ENCODE results near the gene MYL10. TPM values are rescaled to one million over a fixed set of nuclear protein-coding genes. Genes with fewer than 3 reads are reported as not detected.

Gene MYL10
- total and polyA plus RNA-seq, 2 of the 13 experiments (the other 11 are each of a cell fraction or from before 2014, with no cell fraction given) = not detected

DNA sequence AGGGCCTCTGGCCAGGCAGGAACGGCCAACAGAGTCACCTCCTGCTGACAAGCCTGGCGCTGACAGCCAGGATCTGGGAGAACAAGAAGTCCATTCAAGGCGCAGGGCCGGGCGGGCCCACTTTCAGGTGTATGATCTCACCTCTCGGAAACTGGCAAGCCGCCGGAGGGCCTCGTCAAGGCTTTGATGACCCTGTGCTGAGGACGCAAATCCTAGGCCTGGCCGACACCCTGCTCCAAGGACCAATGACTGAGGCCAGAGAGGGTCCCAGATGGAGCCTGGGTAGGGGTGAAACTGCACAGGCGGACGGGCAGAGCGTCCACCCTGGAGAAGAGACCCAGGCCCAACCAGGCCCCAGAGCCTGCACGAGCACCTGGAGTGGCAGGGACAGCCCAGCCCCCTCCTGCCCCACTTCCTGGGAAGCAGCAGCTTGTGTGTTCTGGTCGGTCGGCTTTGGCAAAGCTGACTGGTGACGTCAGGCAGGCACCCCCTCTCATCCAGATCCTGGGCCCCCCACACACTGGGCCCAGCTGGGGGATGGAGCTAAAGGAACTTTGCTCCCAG lies 30.6 kb downstream of the MYL10 start (continued):
- TF ChIP-seq, protein P1, sequence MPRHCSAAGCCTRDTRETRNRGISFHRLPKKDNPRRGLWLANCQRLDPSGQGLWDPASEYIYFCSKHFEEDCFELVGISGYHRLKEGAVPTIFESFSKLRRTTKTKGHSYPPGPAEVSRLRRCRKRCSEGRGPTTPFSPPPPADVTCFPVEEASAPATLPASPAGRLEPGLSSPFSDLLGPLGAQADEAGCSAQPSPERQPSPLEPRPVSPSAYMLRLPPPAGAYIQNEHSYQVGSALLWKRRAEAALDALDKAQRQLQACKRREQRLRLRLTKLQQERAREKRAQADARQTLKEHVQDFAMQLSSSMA (CRISPR knock-in tag; IDR thresholded peaks at IDR 0.05) = peak; percentile 66; the same call in 1 of the 2 replicates
- TF ChIP-seq FOXJ3 (CRISPR knock-in tag; IDR thresholded peaks at IDR 0.05; ENCODE audit: borderline replicate concordance) (no peak), ZNF674 (CRISPR knock-in tag; IDR thresholded peaks at IDR 0.05; ENCODE audit: low read depth) (no peak), ZNF12 (CRISPR knock-in tag; IDR thresholded peaks at IDR 0.05) (no peak), ZNF563 (CRISPR knock-in tag; IDR thresholded peaks at IDR 0.05) (no peak), ZNF773 (CRISPR knock-in tag; IDR thresholded peaks at IDR 0.05; ENCODE audit: borderline replicate concordance) (no peak), ZBTB1 (CRISPR knock-in tag; IDR thresholded peaks at IDR 0.05; ENCODE audit: borderline replicate concordance) (no peak), ZNF274 (CRISPR knock-in tag; IDR thresholded peaks at IDR 0.05) (no peak), SIX1 (CRISPR knock-in tag; IDR thresholded peaks at IDR 0.05; ENCODE audit: borderline replicate concordance) (no peak), ZC3H13 (CRISPR knock-in tag; IDR thresholded peaks at IDR 0.05) (no peak), HDAC1 (CRISPR knock-in tag; IDR thresholded peaks at IDR 0.05) (peak; percentile 61; the same call in 1 of the 2 replicates), ELF1 (CRISPR knock-in tag; IDR thresholded peaks at IDR 0.05) (peak; percentile 39; the same call in 1 of the 2 replicates)
- TF ChIP-seq, protein P2, sequence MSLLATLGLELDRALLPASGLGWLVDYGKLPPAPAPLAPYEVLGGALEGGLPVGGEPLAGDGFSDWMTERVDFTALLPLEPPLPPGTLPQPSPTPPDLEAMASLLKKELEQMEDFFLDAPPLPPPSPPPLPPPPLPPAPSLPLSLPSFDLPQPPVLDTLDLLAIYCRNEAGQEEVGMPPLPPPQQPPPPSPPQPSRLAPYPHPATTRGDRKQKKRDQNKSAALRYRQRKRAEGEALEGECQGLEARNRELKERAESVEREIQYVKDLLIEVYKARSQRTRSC (CRISPR knock-in tag; IDR thresholded peaks at IDR 0.05; ENCODE audit: low read depth) = no peak
- TF ChIP-seq, protein P3, sequence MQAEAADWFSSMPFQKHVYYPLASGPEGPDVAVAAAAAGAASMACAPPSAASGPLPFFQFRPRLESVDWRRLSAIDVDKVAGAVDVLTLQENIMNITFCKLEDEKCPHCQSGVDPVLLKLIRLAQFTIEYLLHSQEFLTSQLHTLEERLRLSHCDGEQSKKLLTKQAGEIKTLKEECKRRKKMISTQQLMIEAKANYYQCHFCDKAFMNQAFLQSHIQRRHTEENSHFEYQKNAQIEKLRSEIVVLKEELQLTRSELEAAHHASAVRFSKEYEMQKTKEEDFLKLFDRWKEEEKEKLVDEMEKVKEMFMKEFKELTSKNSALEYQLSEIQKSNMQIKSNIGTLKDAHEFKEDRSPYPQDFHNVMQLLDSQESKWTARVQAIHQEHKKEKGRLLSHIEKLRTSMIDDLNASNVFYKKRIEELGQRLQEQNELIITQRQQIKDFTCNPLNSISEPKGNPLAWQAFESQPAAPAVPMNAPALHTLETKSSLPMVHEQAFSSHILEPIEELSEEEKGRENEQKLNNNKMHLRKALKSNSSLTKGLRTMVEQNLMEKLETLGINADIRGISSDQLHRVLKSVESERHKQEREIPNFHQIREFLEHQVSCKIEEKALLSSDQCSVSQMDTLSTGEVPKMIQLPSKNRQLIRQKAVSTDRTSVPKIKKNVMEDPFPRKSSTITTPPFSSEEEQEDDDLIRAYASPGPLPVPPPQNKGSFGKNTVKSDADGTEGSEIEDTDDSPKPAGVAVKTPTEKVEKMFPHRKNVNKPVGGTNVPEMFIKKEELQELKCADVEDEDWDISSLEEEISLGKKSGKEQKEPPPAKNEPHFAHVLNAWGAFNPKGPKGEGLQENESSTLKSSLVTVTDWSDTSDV (CRISPR knock-in tag; IDR thresholded peaks at IDR 0.05) = no peak; the same call in 1 of the 2 replicates
- TF ChIP-seq, protein P4, sequence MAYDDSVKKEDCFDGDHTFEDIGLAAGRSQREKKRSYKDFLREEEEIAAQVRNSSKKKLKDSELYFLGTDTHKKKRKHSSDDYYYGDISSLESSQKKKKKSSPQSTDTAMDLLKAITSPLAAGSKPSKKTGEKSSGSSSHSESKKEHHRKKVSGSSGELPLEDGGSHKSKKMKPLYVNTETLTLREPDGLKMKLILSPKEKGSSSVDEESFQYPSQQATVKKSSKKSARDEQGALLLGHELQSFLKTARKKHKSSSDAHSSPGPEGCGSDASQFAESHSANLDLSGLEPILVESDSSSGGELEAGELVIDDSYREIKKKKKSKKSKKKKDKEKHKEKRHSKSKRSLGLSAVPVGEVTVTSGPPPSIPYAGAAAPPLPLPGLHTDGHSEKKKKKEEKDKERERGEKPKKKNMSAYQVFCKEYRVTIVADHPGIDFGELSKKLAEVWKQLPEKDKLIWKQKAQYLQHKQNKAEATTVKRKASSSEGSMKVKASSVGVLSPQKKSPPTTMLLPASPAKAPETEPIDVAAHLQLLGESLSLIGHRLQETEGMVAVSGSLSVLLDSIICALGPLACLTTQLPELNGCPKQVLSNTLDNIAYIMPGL (CRISPR knock-in tag; IDR thresholded peaks at IDR 0.05; ENCODE audit: borderline replicate concordance in 1 of 2, low read depth in 1 of 2) = 0 out of 4 replicates have a peak, but pooled peaks of 1 of the 2 experiments have one; percentile 28
- TF ChIP-seq, protein P5, sequence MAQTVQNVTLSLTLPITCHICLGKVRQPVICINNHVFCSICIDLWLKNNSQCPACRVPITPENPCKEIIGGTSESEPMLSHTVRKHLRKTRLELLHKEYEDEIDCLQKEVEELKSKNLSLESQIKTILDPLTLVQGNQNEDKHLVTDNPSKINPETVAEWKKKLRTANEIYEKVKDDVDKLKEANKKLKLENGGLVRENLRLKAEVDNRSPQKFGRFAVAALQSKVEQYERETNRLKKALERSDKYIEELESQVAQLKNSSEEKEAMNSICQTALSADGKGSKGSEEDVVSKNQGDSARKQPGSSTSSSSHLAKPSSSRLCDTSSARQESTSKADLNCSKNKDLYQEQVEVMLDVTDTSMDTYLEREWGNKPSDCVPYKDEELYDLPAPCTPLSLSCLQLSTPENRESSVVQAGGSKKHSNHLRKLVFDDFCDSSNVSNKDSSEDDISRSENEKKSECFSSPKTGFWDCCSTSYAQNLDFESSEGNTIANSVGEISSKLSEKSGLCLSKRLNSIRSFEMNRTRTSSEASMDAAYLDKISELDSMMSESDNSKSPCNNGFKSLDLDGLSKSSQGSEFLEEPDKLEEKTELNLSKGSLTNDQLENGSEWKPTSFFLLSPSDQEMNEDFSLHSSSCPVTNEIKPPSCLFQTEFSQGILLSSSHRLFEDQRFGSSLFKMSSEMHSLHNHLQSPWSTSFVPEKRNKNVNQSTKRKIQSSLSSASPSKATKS (CRISPR knock-in tag; IDR thresholded peaks at IDR 0.05) = no peak
- TF ChIP-seq, protein P6, sequence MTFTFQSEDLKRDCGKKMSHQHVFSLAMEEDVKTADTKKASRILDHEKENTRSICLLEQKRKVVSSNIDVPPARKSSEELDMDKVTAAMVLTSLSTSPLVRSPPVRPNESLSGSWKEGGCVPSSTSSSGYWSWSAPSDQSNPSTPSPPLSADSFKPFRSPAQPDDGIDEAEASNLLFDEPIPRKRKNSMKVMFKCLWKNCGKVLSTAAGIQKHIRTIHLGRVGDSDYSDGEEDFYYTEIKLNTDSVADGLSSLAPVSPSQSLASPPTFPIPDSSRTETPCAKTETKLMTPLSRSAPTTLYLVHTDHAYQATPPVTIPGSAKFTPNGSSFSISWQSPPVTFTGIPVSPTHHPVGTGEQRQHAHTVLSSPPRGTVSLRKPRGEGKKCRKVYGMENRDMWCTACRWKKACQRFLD (CRISPR knock-in tag; IDR thresholded peaks at IDR 0.05; ENCODE audit: borderline replicate concordance) = no peak

Measured in HepG2 (cell line).